H1 (cell line): Measurements from ENCODE around the gene DISP3. TPM values are rescaled to one million over a fixed set of nuclear protein-coding genes. Genes with fewer than 3 reads are reported as not detected.

Source experiments
- BCL11A ChIP-seq, 2 experiments: IDR thresholded peaks; one replicate each; pipeline ENCODE4 v1.6.1; 2011; ENCODE audit warnings: low read depth in 2 of 2, low read length in 2 of 2, mild to moderate bottlenecking in 2 of 2
- CHD1 ChIP-seq: IDR thresholded peaks from 2 replicates; pipeline ENCODE4 v1.6.1; 2012; ENCODE audit warnings: low read depth, low read length, improper control_type of control experiment
- EGR1 ChIP-seq: IDR thresholded peaks from 2 replicates; pipeline ENCODE4 v1.6.1; 2011; ENCODE audit warnings: low read depth, low read length, borderline replicate concordance
- JUN ChIP-seq: IDR thresholded peaks from 2 replicates; pipeline ENCODE4 v1.6.1; 2011; ENCODE audit warnings: low read depth, mild to moderate bottlenecking, improper control_type of control experiment, low read length
- NANOG ChIP-seq: IDR thresholded peaks from 2 replicates; pipeline ENCODE4 v1.6.1; 2011; ENCODE audit warnings: low read length, low read depth, mild to moderate bottlenecking, inconsistent platforms; ENCODE audit not compliant: insufficient read depth, poor library complexity, severe bottlenecking
- SP1 ChIP-seq: IDR thresholded peaks from 2 replicates; pipeline ENCODE4 v1.6.1; 2011; ENCODE audit warnings: low read depth, low read length
- SRF ChIP-seq: IDR thresholded peaks from 2 replicates; pipeline ENCODE4 v1.6.1; 2011; ENCODE audit warnings: mild to moderate bottlenecking, low read depth, low read length, moderate library complexity
- polyA plus RNA-seq, 7 experiments: library from polyadenylated mRNA; depleted of rRNA in 3 of 7; stranded (reverse) in 5 of 7; unstranded in 2 of 7; fragments of >200 nt in 5 of 7; fragments of 200-250 nt in 2 of 7; gene quantifications; 1 replicate in 5 of 7; 2 replicates in 1 of 7; 4 replicates in 1 of 7; pipeline versions ENCODE4 v1.2.1 to v1.2.3, GENCODE V29; 2011 to 2013; ENCODE audit warnings: missing spikeins in 2 of 7, mixed read lengths in 2 of 7
- total RNA-seq: library from RNA; stranded (reverse); fragmentation: NEBNext Ultra II Directional; extraction: Animal tissue kit (Norgen Biotek cat#: 25700); gene quantifications from 2 replicates; pipeline ENCODE4 v1.2.1, GENCODE V29; 2021
- TF ChIP-seq, protein P1 (sequence below): IDR thresholded peaks from 2 replicates; pipeline ENCODE4 v1.6.1; 2012; ENCODE audit warnings: low read length, inconsistent platforms

The DISP3 gene
- total and polyA plus RNA-seq, 2 of the 8 experiments (the other 6 are each of a cell fraction or from before 2014, with no cell fraction given), result 3.4 to 4.6 TPM

DNA sequence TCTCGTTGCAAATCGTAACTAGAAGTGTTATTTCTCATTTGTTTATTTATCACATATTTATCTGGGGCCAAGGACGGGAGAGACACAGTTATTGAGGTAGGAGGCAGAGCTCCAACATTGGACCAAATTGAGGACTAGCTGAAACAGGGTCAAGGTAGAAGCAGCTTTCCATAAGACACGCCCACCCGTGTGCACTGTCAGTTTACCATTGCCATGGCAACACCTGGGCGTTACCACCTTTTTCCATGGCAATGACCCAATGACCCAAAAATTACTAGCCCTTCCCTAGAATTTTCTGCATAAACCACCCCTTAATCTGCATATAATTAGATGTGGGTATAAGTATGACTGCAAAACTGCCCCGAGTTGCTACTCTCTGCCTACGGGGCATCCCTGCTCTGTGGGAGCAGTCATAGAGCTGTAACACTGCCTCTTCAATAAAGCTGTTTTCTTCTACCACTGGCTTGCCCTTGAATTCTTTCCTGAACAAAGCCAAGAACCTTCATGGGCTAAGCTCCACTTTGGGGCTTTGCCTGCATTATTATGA lies 102.6 kb downstream of the DISP3 start (continued):
- TF ChIP-seq CHD1 (no peak), SRF (no peak), SP1 (no peak), EGR1 (no peak), BCL11A (IDR thresholded peaks at IDR 0.05; ENCODE audit: low read depth in 2 of 2, low read length in 2 of 2) (no peak), NANOG (no peak), JUN (no peak)
- TF ChIP-seq, protein P1, sequence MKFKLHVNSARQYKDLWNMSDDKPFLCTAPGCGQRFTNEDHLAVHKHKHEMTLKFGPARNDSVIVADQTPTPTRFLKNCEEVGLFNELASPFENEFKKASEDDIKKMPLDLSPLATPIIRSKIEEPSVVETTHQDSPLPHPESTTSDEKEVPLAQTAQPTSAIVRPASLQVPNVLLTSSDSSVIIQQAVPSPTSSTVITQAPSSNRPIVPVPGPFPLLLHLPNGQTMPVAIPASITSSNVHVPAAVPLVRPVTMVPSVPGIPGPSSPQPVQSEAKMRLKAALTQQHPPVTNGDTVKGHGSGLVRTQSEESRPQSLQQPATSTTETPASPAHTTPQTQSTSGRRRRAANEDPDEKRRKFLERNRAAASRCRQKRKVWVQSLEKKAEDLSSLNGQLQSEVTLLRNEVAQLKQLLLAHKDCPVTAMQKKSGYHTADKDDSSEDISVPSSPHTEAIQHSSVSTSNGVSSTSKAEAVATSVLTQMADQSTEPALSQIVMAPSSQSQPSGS, result no peak
